Testis (tissue), 2 donors: ENCODE data around the gene PGBD4.
A peak's percentile ranks its signal among the peaks of the same experiment; 100 is the strongest.

ENCODE experiments used
- CTCF ChIP-seq, 3 experiments: fragments of 450-650 bp in 2 of 3; fragments of 200-600 bp in 1 of 3; sonication (generic) in 1 of 3; IDR thresholded peaks; one replicate each; pipeline ENCODE4 v1.5.1; 2016 to 2019; ENCODE audit warnings: antibody characterized with exemption in 3 of 3, mild to moderate bottlenecking in 2 of 3, moderate library complexity in 1 of 3
- POLR2A ChIP-seq: fragments of 450-650 bp; IDR thresholded peaks from one replicate; pipeline ENCODE4 v1.6.1; 2017; ENCODE audit warnings: antibody characterized with exemption, mild to moderate bottlenecking, moderate library complexity

GRCh38 chr15:34101366-34102174, at the start of gene PGBD4, which contains the start of gene EMC7:
- TF ChIP-seq CTCF (IDR thresholded peaks at IDR 0.05) (peak in 1 of 3 experiments; percentile 12), POLR2A (no peak)
